Erythroblast (primary cell): ENCODE data around the gene EIF3B.

Experiments
- GATA1 ChIP-seq: IDR thresholded peaks from 2 replicates; pipeline ENCODE4 v1.6.1; 2011; ENCODE audit warnings: low read depth, mild to moderate bottlenecking, control low read depth, low read length, moderate library complexity
- POLR2A ChIP-seq: IDR thresholded peaks from 2 replicates; pipeline ENCODE4 v1.6.1; 2011; ENCODE audit warnings: mild to moderate bottlenecking, low read length

- TF ChIP-seq POLR2A (no peak), GATA1 (no peak)
Measured at GRCh38 chr7:2417981-2418481, 63.4 kb downstream of the EIF3B start.
